Activated naive CD4-positive, alpha-beta T cell treated with anti-CD3 and anti-CD28 coated beads, Interleukin-2, amount 50 U/mL, for 72 hours (primary cell): ENCODE data around the gene ROBO2. TPM values are rescaled to one million over a fixed set of nuclear protein-coding genes. Genes with fewer than 3 reads are reported as not detected.

ENCODE experiments used
- ATAC-seq, 2 donors: fragments of 150-1000 bp; cut with Tn5 transposase; 2 replicates each; pipeline ENCODE4 v1.10.0; 2021; ENCODE audit warnings: mild to moderate bottlenecking in 2 of 2, moderate library complexity in 2 of 2
- DNase-seq, 2 donors: peaks; one replicate each; pipeline ENCODE4 v3.0.0; 2021 to 2022; ENCODE audit warnings: low spot score in 2 of 2
- H3K27ac Mint-ChIP-seq, 2 donors: one replicate each; pipeline ENCODE4 v1.8.0; 2022; ENCODE audit warnings: mild to moderate bottlenecking in 2 of 2, mixed read lengths in 2 of 2
- H3K36me3 Mint-ChIP-seq, 2 donors: one replicate each; pipeline ENCODE4 v1.8.0; 2022; ENCODE audit warnings: mixed read lengths in 2 of 2
- H3K9me3 Mint-ChIP-seq, 2 donors: one replicate each; pipeline ENCODE4 v1.8.0; 2022; ENCODE audit warnings: mixed read lengths in 2 of 2
- total RNA-seq, 2 donors: library from RNA; stranded (reverse); gene quantifications; one replicate each; pipeline ENCODE4 v1.2.3, GENCODE V29; 2022

The ROBO2 gene
- not detected for total RNA-seq

- no peak within 1 kb of the TSS for H3K27ac Mint-ChIP-seq
- no peak for ATAC-seq
- no peak for DNase-seq
- H3K9me3 Mint-ChIP-seq: peaks cover 4% of the 10 kb centered on the region in 2 donors
- H3K36me3 Mint-ChIP-seq: peaks cover 14 to 19% of the 10 kb centered on the region in 2 donors
Observed at GRCh38 chr3:77039606-77040171, at the start of gene ROBO2. TSS of gene ROBO2 (plus strand) at chr3:77040099. CDS start at chr3:77040786, 687 bp downstream.

GRCh38 chr3:76990606-76991005 is 49.3 kb upstream of the ROBO2 start:
- no peak for ATAC-seq
- Mint-ChIP-seq H3K9me3 (peaks cover 7 to 9% of the 10 kb centered on the region in 2 donors), H3K27ac (no peak overlapping the region), H3K36me3 (no peaks in the 10 kb centered on the region)
- no peak for DNase-seq

GRCh38 chr3:76991165-76991564 is 48.7 kb upstream of the ROBO2 start:
- no peak overlapping the region for H3K27ac Mint-ChIP-seq
- ATAC-seq: no peak

GRCh38 chr3:76997733-76998132 is 42.2 kb upstream of the ROBO2 start:
- Mint-ChIP-seq H3K9me3 (peaks cover 9% of the 10 kb centered on the region in 2 donors), H3K27ac (no peak overlapping the region), H3K36me3 (no peaks in the 10 kb centered on the region)
- DNase-seq: no peak
- no peak for ATAC-seq

More at GRCh38 chr3:76991165-76991564, 48.7 kb upstream of the ROBO2 start:
- H3K9me3 Mint-ChIP-seq: peaks cover 7 to 9% of the 10 kb centered on the region in 2 donors
- no peak for DNase-seq
- H3K36me3 Mint-ChIP-seq: no peaks in the 10 kb centered on the region

- Mint-ChIP-seq H3K36me3 (no peaks in the 10 kb centered on the region), H3K9me3 (peaks cover 9% of the 10 kb centered on the region in 2 donors), H3K27ac (no peak overlapping the region)
- DNase-seq (no peak), ATAC-seq (no peak)
Observed at GRCh38 chr3:76998555-76998954, 41.3 kb upstream of the ROBO2 start.

GRCh38 chr3:77001062-77001701 is 38.7 kb upstream of the ROBO2 start:
- DNase-seq: no peak
- H3K27ac Mint-ChIP-seq: no peak overlapping the region
- H3K36me3 Mint-ChIP-seq: no peaks in the 10 kb centered on the region
- H3K9me3 Mint-ChIP-seq: peaks cover 15% of the 10 kb centered on the region in 2 donors
- no peak for ATAC-seq

- H3K9me3 Mint-ChIP-seq: peaks cover 21 to 32% of the 10 kb centered on the region in 2 donors
- H3K27ac Mint-ChIP-seq: no peak overlapping the region
- no peaks in the 10 kb centered on the region for H3K36me3 Mint-ChIP-seq
- DNase-seq (no peak), ATAC-seq (no peak)
Observed at GRCh38 chr3:77014226-77014625, 25.7 kb upstream of the ROBO2 start.

- no peak for ATAC-seq
- H3K36me3 Mint-ChIP-seq: no peaks in the 10 kb centered on the region
- H3K9me3 Mint-ChIP-seq: peaks cover 18 to 21% of the 10 kb centered on the region in 2 donors
- H3K27ac Mint-ChIP-seq: no peak overlapping the region
- no peak for DNase-seq
Observed at GRCh38 chr3:77025471-77025870, 14.4 kb upstream of the ROBO2 start.

GRCh38 chr3:77026904-77027634 is 12.8 kb upstream of the ROBO2 start:
- peaks cover 18 to 21% of the 10 kb centered on the region in 2 donors for H3K9me3 Mint-ChIP-seq
- ATAC-seq (no peak), DNase-seq (no peak)
- no peaks in the 10 kb centered on the region for H3K36me3 Mint-ChIP-seq
- no peak overlapping the region for H3K27ac Mint-ChIP-seq

- Mint-ChIP-seq H3K27ac (no peak overlapping the region), H3K9me3 (peaks cover 16 to 20% of the 10 kb centered on the region in 2 donors), H3K36me3 (no peaks in the 10 kb centered on the region)
- DNase-seq (no peak), ATAC-seq (no peak)
Observed at GRCh38 chr3:77028005-77028404, 11.9 kb upstream of the ROBO2 start.

GRCh38 chr3:77038468-77038929 is 1.4 kb upstream of the ROBO2 start:
- DNase-seq (no peak), ATAC-seq (peak in 1 of 2 donors; percentile 60)
- Mint-ChIP-seq H3K27ac (no peak overlapping the region), H3K9me3 (peaks cover 4% of the 10 kb centered on the region in 2 donors), H3K36me3 (peaks cover 14 to 19% of the 10 kb centered on the region in 2 donors)

GRCh38 chr3:77038930-77039605 is 831 bp upstream of the ROBO2 start:
- Mint-ChIP-seq H3K9me3 (peaks cover 4% of the 10 kb centered on the region in 2 donors), H3K27ac (no peak overlapping the region), H3K36me3 (peaks cover 14 to 19% of the 10 kb centered on the region in 2 donors)
- DNase-seq: no peak
- no peak for ATAC-seq

- ATAC-seq (no peak), DNase-seq (no peak)
- Mint-ChIP-seq H3K36me3 (peaks cover 14 to 19% of the 10 kb centered on the region in 2 donors), H3K9me3 (peaks cover 4% of the 10 kb centered on the region in 2 donors), H3K27ac (no peak overlapping the region)
Observed at GRCh38 chr3:77040216-77040615, 317 bp downstream of the ROBO2 start.

GRCh38 chr3:77040926-77041722 is 1.2 kb downstream of the ROBO2 start:
- DNase-seq (no peak), ATAC-seq (no peak)
- peaks cover 14 to 19% of the 10 kb centered on the region in 2 donors for H3K36me3 Mint-ChIP-seq
- H3K9me3 Mint-ChIP-seq: peaks cover 7 to 10% of the 10 kb centered on the region in 2 donors
- H3K27ac Mint-ChIP-seq: no peak overlapping the region

GRCh38 chr3:77041811-77042210 is 1.9 kb downstream of the ROBO2 start:
- ATAC-seq (no peak), DNase-seq (no peak)
- H3K27ac Mint-ChIP-seq: no peak overlapping the region
- peaks cover 14 to 19% of the 10 kb centered on the region in 2 donors for H3K36me3 Mint-ChIP-seq
- peaks cover 7 to 10% of the 10 kb centered on the region in 2 donors for H3K9me3 Mint-ChIP-seq

- ATAC-seq (no peak), DNase-seq (no peak)
- peaks cover 7 to 10% of the 10 kb centered on the region in 2 donors for H3K9me3 Mint-ChIP-seq
- no peak overlapping the region for H3K27ac Mint-ChIP-seq
- H3K36me3 Mint-ChIP-seq: peaks cover 14 to 19% of the 10 kb centered on the region in 2 donors
Observed at GRCh38 chr3:77042343-77042742, 2.4 kb downstream of the ROBO2 start.
